GM19239 (cell line): ENCODE results near the gene TAF5L.
"Not testable (repeated sequence)": the region's sequence is repeated elsewhere in the genome, so short reads cannot be mapped to it uniquely, and the experiment has no call there.

ENCODE experiments used
- DNase-seq: peaks from one replicate; pipeline ENCODE4 v3.0.0; 2011; ENCODE audit warnings: low spot score; ENCODE audit not compliant: insufficient read length
- FAIRE-seq: peaks from 2 replicates; lab custom pipeline; 2011; peaks lifted over from hg19 to GRCh38; lab: Jason Lieb, UNC

TAF5L gene

DNA sequence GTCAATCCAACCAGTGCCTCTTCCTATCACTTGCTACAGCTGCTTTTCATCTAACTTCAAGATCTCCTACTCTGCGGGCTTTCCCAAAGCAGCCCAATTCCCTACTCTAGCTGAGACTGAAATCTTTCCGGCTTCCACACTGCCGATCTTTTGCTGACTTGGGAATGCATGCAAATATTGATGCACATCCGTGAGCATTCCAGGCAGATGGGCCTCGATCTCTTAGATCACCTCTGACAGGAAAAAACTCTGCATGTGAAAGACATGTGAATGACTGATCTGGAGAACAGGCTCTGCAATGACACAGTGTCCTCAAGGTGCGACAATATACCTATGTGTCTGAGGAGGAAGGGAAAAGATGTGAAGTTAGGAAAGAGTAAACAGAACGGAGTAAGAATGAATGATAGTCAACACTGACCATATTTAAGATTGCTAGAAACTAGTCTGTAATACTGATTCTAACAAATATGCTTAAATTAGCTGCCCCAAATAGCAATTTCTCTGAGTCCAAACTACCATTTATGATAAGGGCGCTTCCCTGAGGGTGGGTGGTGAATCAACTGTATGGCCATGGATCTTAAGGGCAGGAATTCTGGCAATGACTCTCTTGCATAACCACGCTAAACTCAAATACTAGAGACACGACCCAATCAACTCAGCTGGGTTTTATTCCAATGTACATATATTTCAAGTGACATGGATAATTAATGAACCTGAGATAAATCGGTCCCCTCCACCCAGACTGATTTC is 8.4 kb downstream of the TAF5L start:
- FAIRE-seq: no peak
- DNase-seq: no peak

GRCh38 chr1:229614701-229615100 is 11.2 kb downstream of the TAF5L start:
- FAIRE-seq: no peak
- DNase-seq: no peak

DNA sequence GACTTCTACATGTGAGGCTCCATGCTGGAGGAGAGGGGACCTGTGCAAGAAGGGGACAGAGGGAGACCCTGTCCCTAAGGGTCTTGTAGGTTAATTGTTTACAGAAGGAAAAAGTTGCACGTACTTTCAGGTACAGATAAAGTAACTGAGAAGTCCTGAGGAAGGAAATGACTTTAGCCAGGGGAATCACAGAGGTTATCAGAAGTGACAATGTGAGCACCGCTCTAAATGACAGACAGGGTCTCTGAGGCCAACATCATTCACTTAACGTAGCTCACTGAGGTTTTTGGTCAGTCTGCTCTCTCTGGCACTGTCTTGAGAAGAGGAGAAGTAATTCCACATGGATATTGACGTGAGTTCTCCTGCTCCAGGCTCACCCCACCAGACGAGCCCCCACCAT is 12.0 kb downstream of the TAF5L start:
- FAIRE-seq (no peak), DNase-seq (no peak)

GRCh38 chr1:229608590-229608989 is 17.3 kb downstream of the TAF5L start:
- DNase-seq: no peak
- no peak for FAIRE-seq

GRCh38 chr1:229607370-229607769 is 18.6 kb downstream of the TAF5L start:
- DNase-seq (no peak), FAIRE-seq (no peak)

DNA sequence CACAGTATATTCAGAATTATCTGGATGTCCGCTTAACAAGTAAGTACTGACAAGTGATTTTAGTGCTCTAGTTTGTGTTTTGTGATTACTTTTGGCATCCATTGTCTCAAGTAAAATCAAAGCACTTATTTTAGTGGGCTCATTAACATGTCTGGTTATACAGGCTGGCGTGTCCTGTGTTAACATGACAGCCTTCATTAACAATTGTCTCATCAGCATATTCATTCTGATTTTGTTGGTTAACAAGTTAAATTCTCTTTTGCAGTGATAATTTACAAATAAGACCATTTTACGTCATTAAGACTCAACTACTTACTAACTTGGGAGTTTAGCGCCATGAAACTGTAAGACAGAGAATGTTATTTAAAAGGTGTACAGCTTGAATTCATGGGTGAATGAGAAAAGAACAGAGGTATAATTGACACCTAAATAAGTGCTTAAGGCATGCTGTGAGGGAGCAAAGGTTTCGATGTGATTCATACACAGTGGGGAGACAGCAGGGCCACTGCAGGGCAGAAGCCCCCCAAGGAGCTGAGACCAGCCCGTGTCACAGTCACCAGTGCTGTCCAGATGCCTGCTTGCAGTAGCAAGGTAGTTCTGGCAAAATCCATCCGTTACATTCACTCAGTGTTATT is 22.4 kb downstream of the TAF5L start:
- DNase-seq: no peak
- FAIRE-seq: no peak

DNA sequence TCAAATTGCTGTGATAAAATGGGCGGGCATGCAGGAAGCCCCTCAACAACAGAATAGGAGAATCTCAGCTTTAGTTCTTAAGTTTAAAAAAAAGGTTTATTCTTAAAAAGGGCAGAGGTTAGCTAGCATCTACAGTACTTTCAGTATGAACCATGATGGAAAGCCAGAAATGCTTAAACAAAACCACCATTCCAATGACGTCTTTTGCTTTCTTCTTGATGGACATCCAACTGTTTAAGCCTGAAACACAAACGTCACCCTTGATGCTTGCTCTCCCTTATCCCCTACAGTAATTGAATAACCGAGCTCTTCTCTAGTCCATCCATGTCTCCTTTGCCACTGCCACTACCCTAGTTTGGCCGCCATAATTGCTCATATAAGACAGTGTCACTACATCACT is 25.7 kb downstream of the TAF5L start:
- FAIRE-seq (peak; percentile 33), DNase-seq (no peak)

DNA sequence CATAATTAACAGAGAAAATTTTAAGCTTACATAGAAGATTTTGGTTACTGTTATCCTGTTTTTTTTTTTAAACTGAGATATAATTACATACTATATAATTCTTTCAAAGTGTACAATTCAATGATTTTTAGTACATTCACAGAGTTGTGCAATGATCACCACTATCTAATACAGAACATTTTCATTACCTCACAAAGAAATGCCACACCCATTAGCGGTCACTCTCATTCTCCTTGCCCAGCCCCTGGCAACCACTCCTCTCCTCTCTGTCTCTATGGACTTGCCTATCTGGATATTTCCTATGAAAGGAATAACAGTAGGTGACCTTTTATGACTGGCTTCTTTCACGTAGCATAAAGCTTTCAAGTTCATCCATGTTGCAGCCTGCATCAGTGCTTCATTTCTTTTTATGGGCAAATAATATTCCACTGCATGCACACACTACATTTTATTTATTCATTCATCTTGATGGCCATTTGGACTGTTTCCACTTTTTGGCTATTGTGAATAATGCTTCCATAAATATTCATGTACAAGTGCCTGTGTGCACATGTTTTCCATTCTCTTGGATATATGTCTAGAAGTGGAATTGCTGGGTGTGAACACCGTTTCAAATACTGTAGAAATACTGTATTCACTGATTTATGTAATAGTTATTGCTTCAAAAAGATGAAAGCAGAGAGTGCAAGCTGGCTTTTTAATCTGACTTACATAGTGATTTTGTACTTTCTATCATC is 26.5 kb downstream of the TAF5L start:
- DNase-seq: no peak
- FAIRE-seq: no peak

GRCh38 chr1:229597877-229598276 is 28.0 kb downstream of the TAF5L start:
- FAIRE-seq (no peak), DNase-seq (no peak)

DNA sequence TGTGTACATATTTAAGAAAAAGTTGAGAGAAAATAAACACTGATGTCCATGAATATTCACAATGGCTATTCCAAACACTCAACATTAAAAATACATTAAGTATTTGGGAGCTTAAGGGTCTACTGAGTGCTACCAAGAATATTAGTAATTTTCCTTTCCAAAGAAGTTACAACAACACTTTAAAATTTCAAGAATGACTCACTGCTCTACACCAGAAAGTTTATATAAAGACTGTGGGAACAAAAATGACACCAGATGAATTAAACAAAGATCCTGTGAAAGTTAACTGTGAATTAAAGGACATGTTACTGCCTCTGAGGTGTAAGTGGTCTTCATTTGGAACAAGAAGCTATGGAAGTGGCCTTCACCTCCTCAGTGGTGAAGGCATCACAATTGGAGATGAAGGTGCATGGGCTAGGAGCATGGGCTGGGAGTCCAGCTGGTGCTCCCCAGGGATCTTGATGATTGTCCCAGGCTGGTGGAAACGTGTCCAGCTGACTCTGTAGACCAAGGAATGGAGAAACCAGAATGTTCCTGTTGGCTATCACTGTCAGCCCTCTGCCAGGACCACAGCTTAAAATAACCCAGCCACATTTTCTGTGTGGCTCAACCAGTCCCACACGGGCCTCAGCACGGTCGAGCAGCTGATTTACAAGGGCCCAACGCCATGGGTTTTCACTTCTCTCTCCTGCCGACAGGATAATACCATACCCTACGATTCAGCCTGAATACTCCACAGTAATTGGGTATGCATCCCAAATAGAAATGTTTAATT is 28.8 kb downstream of the TAF5L start:
- FAIRE-seq: no peak
- DNase-seq: no peak

GRCh38 chr1:229595876-229596275 is 30.0 kb downstream of the TAF5L start:
- DNase-seq, FAIRE-seq: not testable (repeated sequence)

DNA sequence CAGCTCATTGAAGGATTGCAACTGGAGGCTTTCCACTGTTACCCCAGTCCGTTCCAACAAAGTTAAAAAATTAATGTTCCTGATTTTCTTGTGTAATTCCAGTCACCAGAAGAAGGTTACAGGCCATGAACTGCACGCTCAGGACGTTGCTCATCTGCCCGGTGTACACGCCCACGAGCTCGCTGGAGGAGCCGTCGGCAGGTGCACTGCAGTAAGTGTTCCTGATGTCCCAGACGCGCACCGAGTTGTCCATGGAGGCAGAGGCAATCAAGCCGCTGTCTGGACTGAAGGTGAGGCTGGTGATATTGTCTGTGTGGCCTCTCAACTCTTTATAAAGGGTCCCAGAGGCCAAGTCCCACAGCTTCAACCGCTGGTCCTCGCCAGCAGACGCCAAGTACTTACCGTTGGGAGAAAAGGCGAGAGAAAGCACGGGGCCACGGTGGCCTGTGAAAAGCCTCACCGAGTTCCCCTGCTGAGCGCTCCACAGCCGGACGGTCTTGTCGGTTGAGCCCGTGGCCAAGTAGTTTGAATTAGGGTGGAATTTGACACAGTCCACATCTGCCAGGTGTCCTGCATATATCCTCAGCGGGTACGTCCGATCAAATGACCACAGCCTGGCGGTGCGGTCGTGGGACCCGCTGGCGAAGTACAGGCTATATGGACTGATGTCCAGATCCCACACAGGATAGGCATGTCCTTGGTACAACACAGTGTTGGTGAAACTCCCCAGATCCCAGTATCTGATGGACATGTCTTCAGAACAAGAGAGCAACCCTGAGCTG is 31.5 kb downstream of the TAF5L start:
- DNase-seq: no peak
- no peak for FAIRE-seq

- FAIRE-seq (no peak), DNase-seq (no peak)
Measured at GRCh38 chr1:229593800-229594199, 32.1 kb downstream of the TAF5L start.

DNA sequence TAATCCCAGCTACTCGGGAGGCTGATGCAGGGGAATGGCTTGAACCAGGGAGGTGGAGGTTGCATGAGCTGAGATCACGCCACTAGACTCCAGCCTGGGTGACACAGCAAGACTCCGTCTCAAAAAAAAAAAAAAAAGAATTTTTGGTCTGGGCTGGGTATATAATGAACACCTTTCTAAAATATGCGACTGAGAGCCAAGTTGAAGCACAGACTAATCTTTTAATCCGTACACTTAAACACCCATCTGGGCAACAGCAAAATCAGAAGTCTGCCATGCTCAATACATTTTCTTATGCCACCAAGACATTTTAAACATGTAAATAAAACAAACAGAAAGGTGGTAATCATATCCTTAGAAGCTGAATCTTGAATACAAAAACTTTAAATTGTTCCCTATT is 35.8 kb downstream of the TAF5L start:
- DNase-seq: no peak
- no peak for FAIRE-seq

DNA sequence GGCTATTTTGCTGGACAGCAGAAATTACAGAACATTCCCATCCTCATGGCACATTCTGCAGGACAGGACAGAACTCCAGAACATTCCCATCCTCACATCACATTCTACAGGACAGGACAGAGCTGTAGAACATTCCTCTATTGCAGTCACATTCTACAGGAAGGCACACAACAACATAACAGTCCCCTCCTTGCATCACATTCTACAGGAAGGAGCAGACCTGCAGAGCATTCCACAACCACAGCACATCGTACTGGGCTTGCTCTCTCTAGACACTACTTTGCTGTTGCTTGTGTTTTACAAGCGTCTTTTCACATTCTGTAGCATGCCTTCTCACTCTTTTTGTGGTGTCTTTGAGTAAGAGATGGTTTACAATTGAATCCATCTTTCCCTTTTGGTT is 40.6 kb downstream of the TAF5L start:
- DNase-seq (no peak), FAIRE-seq (no peak)

DNA sequence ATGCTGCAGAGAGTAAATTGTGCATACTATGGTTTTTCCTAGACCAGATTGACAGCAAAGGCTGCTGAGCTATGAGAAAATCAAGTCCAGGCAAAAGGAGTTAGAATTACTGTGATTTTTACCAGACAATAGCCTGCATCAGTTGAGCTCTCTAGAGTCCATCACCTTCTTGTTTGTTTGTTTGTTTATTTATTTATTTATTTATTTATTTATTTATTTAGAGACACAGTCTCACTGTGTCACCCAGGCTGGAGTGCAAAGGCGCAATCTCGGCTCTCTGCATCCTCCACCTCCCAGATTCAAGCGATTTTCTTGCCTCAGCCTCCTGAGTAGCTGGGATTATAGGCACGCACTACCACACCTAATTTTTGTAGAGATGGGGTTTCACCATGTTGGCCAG is 43.2 kb downstream of the TAF5L start:
- no peak for FAIRE-seq
- no peak for DNase-seq

DNA sequence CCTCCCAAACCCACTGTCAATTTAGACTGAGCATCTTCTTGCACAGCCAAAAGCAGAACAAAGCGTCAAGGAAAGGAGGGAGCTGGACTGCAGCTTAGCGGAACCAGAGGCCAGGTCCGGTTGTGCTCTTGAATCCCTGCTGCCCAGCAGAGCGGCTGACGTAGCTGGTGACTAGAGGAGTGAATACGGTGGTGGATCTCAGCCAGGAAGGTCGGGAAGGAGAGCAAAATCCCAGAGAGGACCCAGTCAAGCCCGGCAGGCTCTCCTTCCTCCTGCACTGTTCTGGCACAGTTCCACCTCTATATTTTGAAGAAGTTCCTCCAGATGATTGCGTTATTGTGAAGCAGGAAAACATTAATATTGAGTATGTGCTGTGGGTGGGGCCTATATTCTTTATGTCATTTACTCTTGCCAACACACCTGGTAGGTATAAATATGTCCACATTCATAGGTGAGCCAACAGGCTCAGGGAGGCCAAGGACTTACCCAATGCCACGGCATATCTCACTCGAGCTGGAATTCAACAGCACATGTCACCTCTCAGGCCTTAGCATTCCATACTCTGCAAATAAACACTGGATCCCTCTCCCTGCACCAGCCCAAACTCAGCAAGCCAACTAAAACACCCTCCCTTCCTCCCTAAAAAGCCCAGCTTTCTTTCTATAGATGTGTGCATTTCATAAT is 43.8 kb downstream of the TAF5L start:
- FAIRE-seq (no peak), DNase-seq (no peak)

- FAIRE-seq (no peak), DNase-seq (no peak)
Measured at GRCh38 chr1:229581485-229581884, 44.4 kb downstream of the TAF5L start.

DNA sequence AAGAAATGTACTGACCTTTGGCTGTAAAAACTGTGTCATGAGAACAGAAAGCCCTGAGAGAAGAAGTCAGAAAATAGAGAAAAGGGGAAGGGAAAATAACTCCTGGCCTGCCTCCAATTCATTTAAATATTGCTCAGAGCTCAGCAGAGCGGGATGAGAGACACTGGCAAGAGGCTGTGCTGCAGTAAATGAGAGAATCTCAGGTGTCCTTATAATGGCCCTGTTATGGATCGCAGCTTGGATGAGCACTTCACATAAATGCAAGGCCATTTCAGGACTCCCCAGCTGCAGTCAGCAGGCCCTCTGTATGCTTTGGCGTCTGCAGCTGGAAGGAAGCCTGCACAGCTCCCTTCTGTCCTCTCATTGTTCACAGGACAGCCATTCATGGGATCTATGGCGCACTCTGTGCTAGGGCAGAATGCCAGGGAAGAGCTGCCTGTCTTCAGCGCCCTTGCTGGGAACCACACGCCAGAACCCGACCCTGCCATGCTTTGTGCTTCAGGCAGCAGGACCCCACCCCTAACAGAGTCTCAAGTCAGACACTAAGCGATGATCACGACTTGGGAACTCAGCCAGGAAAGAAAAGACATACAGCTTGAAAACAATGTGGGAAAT is 46.8 kb downstream of the TAF5L start:
- DNase-seq (peak; percentile 18), FAIRE-seq (peak; percentile 47)
